Psoas muscle (tissue), 8 donors: ENCODE results near the gene DENND1A. TPM values are rescaled to one million over a fixed set of nuclear protein-coding genes. Genes with fewer than 3 reads are reported as not detected.
A peak's percentile ranks its signal among the peaks of the same experiment; 100 is the strongest.

Source experiments
- ATAC-seq, 4 donors: fragments of 200-7000 bp; cut with Tn5 transposase; one replicate each; pipeline ENCODE4 v1.9.1; 2020; ENCODE audit warnings: moderate library complexity in 3 of 4, mild to moderate bottlenecking in 2 of 4
- DNase-seq, 2 donors: peaks; one replicate each; pipeline ENCODE4 v3.0.0-alpha.2; 2020
- H3K27ac ChIP-seq: fragments of 200-600 bp; one replicate; pipeline ENCODE4 v1.8.0; 2022
- H3K27me3 ChIP-seq, 3 donors: fragments of 200-600 bp in 1 of 3; one replicate each; pipeline versions ENCODE4 v1.6.1 to v1.8.0; 2013 to 2022; ENCODE audit warnings: low read length in 2 of 3, mild to moderate bottlenecking in 2 of 3, moderate library complexity in 1 of 3; ENCODE audit not compliant: insufficient read depth in 3 of 3
- H3K36me3 ChIP-seq, 2 donors: fragments of 200-600 bp in 1 of 2; one replicate each; pipeline versions ENCODE4 v1.6.1 to v1.8.0; 2013 to 2022; ENCODE audit warnings: low read depth in 1 of 2, mild to moderate bottlenecking in 1 of 2, moderate library complexity in 1 of 2; ENCODE audit not compliant: insufficient read depth in 1 of 2
- H3K4me1 ChIP-seq: fragments of 200-600 bp; one replicate; pipeline ENCODE4 v1.8.0; 2022
- H3K4me3 ChIP-seq: fragments of 200-600 bp; one replicate; pipeline ENCODE4 v1.8.0; 2022; ENCODE audit warnings: mild to moderate bottlenecking
- H3K9me3 ChIP-seq: fragments of 200-600 bp; one replicate; pipeline ENCODE4 v1.8.0; 2022
- CTCF ChIP-seq: fragments of 200-600 bp; IDR thresholded peaks from one replicate; pipeline ENCODE4 v1.8.0; 2022; ENCODE audit warnings: antibody characterized with exemption
- WGBS, 3 donors: extraction: QIAGEN DNeasy Blood & Tissue Kit; methylation state at CpG; one replicate each; pipeline versions ENCODE4 v1.1.6 to v1.1.7; 2013; 5-methylcytosine and 5-hydroxymethylcytosine counted together
- intact Hi-C, 2 donors: fragments of 100-400 bp; cut with DNase I; formaldehyde crosslinking; loops; one replicate each; pipeline versions ENCODE4 v1.11.0 to v1.14.2; 2022
- polyA plus RNA-seq, 3 donors: library from polyadenylated mRNA; stranded (reverse); fragments of 200-250 nt; gene quantifications; one replicate each; pipeline ENCODE4 v1.2.3, GENCODE V29; 2013
- total RNA-seq, 4 donors: library from RNA; stranded (reverse); fragmentation: NEBNext Ultra II Directional in 2 of 4; extraction: Animal tissue kit (Norgen Biotek cat#: 25700) in 2 of 4; gene quantifications; one replicate each; pipeline versions ENCODE4 v1.2.1 to v1.2.4, GENCODE V29; 2021 to 2023
- donor health status: healthy with polysubstance abuse.
- donor health status: DM: no; HTN: no; CAD: no; lungs with moderate emphysema.
- donor health status: Bipolar disorder and iron deficiency.
- donor health status: healthy.
- donor health status: DM: yes; HTN: yes; CAD: no.
- donor health status: DM: no; HTN: no; CAD: no.
- donor health status: DM: no; HTN: no; CAD: no.
- donor health status: DM: yes; HTN: yes; CAD: no.

DENND1A gene
- total and polyA plus RNA-seq, 7 donors = 6.1 to 17.3 (median 13.9) TPM

GRCh38 chr9:123682746-123683145 is 247.2 kb downstream of the DENND1A start:
- Histone ChIP-seq H3K36me3 (no peaks in the 10 kb centered on the region), H3K9me3 (no peaks in the 10 kb centered on the region), H3K4me1 (peaks cover 18% of the 10 kb centered on the region), H3K27me3 (no peaks in the 10 kb centered on the region), H3K27ac (no peak overlapping the region), H3K4me3 (no peak overlapping the region)
- DNase-seq (no peak), ATAC-seq (no peak)
- intact Hi-C loops = no loop called here
- no peak for TF ChIP-seq CTCF
- 98 to 99% (median 98%) methylated on average over 2 of the region's 2 CpGs for WGBS, 3 donors

- no peak overlapping the region for H3K4me3 ChIP-seq
- no peak overlapping the region for H3K27ac ChIP-seq
- H3K4me1 ChIP-seq = no peaks in the 10 kb centered on the region
- H3K36me3 ChIP-seq = no peaks in the 10 kb centered on the region
- no peaks in the 10 kb centered on the region for H3K27me3 ChIP-seq
- DNase-seq = no peak
- intact Hi-C loops = no loop called here
- 84 to 88% (median 87%) methylated on average over 8 of the region's 8 CpGs for WGBS, 3 donors
- ATAC-seq = no peak
- no peak for TF ChIP-seq CTCF
- no peaks in the 10 kb centered on the region for H3K9me3 ChIP-seq
These were observed 249.6 kb downstream of the DENND1A start for GRCh38 chr9:123680352-123680751.

DNA sequence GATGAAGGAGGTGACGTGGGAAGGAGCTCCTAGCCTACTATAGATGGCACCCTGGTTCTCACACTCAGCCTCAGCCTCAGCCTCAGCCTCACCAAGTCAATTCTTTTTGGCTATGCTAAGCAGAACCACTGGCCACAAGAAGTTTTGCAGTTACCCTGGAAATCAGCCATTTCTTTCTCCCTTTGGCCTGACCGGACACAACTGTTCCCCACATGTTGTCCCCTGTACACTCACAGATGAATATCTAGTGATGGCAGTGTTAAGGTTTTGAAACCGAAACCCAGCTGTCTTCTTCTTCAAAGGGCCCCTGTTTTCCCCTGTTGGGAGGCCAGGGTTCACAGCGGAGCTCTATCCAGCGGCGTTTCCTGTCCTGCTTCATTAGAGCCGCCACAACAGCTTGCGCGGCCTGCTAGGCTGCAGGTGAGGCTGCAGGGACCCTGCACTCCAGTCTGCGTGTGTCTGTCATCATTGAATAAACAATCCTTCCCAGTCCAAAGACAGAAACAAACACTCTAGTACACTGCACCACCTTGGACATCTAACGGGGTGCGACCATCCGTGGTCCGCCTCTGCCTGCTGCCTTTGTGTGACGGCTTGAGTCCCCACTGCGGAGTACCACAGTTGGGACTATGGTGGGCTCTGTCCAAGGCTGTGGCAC is 250.5 kb downstream of the DENND1A start:
- WGBS, 3 donors = 83 to 85% (median 83%) methylated on average over 16 of the region's 16 CpGs

GRCh38 chr9:123678878-123679329 is 251.0 kb downstream of the DENND1A start:
- DNase-seq (no peak), ATAC-seq (no peak)
- Histone ChIP-seq H3K27me3 (no peaks in the 10 kb centered on the region), H3K4me3 (no peak overlapping the region), H3K36me3 (no peaks in the 10 kb centered on the region), H3K4me1 (no peaks in the 10 kb centered on the region), H3K27ac (no peak overlapping the region), H3K9me3 (peaks cover under 1% of the 10 kb centered on the region)
- intact Hi-C loops = no loop called here
- WGBS, 3 donors = 57 to 76% (median 67%) methylated on average over 5 of the region's 5 CpGs
- no peak for TF ChIP-seq CTCF

More for the DNA sequence above, 250.5 kb downstream of the DENND1A start:
- H3K36me3 ChIP-seq = no peaks in the 10 kb centered on the region
- H3K27ac ChIP-seq = no peak overlapping the region
- peak in 1 of 4 donors; percentile 17 for ATAC-seq
- H3K9me3 ChIP-seq = no peaks in the 10 kb centered on the region
- H3K27me3 ChIP-seq = no peaks in the 10 kb centered on the region
- no peak for TF ChIP-seq CTCF
- intact Hi-C loops = no loop called here
- DNase-seq = no peak
- no peaks in the 10 kb centered on the region for H3K4me1 ChIP-seq
- no peak overlapping the region for H3K4me3 ChIP-seq
